ENCODE data around the gene CERS1.

CERS1 gene

GRCh38 chr19:18856385-18857126 is 39.4 kb downstream of the CERS1 start:
- DNase-seq (ENCODE audit: low spot score), result peak; percentile 52

- no peak for DNase-seq (ENCODE audit: low spot score)
Measured at GRCh38 chr19:18855647-18856384, 40.1 kb downstream of the CERS1 start.

DNA sequence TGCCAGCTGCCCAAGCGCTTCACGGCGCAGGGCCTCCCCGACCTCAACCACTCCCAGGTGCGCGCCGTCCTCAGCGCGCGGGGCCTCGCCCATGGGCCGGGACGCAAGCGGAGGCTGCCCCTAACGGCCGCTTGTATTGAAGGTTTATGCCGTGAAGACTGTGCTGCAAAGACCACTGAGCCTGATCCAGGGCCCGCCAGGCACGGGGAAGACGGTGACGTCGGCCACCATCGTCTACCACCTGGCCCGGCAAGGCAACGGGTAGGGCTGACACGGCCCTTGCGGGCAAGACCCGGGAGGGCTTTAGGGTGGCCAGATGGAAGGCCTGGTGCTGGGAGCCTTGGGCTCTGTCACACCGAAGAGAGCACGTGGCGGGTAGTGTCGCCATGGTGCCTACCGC is 41.0 kb downstream of the CERS1 start:
- no peak for DNase-seq (ENCODE audit: low spot score)

- DNase-seq (ENCODE audit: low spot score), result no peak
Measured at GRCh38 chr19:18853755-18854427, 42.1 kb downstream of the CERS1 start.

GRCh38 chr19:18852648-18853047 is 43.3 kb downstream of the CERS1 start:
- no peak for DNase-seq (ENCODE audit: low spot score)

DNA sequence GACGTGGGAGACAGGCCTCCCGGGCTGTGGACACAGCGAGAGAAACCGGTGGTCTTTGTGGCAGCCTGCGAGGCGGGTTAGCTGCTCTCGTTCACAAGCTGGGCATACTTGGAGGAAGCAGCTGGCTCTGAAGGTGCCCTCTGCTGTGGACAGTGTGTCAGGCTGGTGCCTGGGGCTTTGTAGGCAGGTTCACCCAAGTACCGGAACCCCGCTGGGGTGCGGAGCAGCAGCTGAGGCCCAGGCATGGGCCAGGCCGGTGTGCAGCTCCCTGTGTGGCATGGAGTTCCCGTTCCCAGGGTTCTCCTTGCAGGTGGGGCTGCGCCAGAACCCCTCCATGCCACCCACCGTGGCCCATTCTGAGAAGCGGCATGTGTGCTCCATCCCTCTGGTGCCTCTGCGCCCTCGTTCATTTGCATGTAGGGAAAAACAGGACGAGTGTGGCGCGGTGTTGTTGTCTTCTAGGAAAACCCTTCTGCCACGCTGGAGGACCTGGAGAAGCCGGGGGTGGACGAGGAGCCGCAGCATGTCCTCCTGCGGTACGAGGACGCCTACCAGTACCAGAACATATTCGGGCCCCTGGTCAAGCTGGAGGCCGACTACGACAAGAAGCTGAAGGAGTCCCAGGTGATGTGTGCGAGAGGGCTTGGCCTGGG is 44.2 kb downstream of the CERS1 start:
- DNase-seq (ENCODE audit: low spot score), result no peak

GRCh38 chr19:18850471-18851375 is 45.2 kb downstream of the CERS1 start:
- no peak for DNase-seq (ENCODE audit: low spot score)

- no peak for DNase-seq (ENCODE audit: low spot score)
Measured at GRCh38 chr19:18849838-18850400, 46.0 kb downstream of the CERS1 start.

DNA sequence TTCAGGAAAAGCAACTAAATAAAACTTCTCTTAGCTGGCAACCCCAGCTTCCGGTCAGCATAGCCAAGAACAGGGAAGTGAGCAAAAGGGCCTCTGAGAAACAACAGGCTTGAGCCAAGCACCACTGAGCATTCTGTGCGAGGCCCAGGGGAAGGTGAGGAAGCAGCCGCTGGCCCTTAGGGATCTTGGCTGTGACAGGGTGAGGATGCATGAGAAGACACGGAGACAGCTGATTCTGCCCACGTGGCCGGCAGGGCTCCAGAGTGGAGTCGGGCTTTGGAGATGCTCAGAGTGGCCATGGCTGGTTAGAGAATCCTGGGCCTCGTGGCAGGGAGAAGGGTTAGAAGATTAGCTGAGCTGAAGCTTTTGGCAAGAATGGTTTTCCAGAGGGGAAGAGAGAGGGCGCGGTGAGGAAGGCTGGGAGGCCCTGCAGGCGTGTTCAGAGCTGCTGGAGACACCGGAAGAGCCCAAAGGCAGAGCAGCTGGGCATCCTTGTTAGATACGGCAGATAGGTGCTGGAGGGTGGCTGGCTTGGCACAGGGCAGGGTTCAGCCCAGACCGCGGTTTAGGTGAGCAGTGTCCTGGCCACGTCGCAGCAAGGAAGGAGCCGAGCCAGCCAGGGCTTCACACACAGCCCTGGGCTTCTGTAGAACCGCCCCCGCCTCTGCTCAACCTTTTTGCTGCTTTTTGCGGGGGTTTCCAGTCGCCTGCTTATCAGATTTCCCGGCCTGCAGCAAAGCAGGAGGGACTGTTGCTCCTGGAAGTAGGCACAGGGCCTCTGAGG is 46.9 kb downstream of the CERS1 start:
- peak; percentile 80 for DNase-seq (ENCODE audit: low spot score)

- DNase-seq (ENCODE audit: low spot score), result peak; percentile 80
Measured at GRCh38 chr19:18847549-18848463, 48.2 kb downstream of the CERS1 start.

DNA sequence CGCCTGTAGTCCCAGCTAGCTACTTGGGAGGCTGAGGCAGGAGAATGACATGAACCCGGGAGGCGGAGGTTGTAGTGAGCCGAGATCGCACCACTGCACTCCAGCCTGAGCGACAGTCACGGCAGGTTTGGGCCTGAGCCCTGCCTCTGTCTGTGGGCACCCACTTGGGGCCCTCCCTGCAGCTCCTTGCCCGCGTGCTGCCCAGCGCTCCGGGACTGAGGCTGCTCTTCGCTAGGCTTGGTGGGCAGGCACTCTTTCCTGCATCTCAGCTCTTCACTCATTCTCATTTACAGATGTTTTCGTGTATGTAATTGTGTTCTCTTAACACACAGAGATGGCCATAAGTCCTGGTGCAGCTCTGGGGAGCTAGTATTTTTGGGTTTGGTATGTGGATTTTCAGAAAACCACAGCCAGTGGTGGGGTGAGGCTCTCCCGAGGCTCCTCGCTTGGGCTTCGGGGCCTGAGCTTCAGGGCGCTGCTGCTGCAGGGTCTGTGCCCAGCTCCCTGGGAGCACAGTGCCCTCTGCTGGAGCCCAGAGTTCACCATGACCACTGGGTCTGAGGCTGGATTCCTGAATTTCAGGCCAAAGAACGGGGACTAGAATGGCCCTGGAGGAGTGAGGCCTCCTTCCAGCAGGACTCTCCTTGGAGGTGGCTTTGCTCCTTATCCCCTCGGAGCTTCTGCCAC is 49.0 kb downstream of the CERS1 start:
- peak; percentile 84 for DNase-seq (ENCODE audit: low spot score)

GRCh38 chr19:18845961-18846360 is 50.0 kb downstream of the CERS1 start:
- no peak for DNase-seq (ENCODE audit: low spot score)

DNA sequence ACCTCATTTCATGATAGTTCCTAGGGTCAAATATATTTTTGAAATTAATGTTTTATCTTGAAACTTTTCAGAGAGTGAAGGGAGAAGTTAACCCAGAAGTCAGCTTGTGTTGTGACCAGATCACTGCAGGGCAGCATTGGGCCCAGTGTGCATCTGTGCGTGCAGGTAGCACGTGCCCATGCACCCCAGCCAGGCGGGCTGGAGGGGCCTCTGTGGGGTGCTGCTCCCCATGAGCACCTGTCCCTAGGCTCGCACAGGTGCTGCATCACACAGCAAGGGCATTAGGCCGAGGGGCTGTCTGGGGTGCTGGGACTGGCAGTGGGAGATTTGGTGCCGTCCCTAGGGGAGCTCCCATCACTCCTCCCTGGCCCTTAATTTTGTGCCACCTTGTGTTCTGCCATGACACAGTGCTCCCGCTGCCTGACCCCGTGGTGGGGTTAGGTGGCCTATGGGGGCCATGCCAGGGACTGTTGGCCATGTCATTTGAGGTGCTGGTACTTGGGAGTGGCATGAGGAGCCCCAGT is 51.1 kb downstream of the CERS1 start:
- DNase-seq (ENCODE audit: low spot score), result no peak

- DNase-seq (ENCODE audit: low spot score), result no peak
Measured at GRCh38 chr19:18843960-18844359, 52.0 kb downstream of the CERS1 start.

DNA sequence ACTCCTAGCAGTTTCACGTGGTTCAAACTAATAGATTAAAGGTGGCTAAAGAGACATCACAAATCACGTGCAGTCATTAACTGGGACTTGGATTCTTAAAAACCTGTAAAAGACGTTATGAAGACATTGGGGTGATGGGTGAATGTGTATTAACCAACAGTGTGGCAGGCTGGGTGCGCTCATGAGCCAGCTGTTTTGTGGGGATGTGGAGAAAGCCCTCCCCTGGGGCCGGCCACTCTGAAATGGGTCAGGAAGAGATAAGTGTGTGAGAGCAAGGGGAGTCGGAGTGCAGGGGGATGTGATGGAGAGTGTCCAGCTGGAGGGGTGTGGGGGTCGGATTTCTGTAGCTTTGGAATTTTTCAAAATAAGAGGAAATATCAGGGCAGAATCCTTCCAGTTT is 53.8 kb downstream of the CERS1 start:
- DNase-seq (ENCODE audit: low spot score), result no peak

GRCh38 chr19:18841400-18841799 is 54.6 kb downstream of the CERS1 start:
- DNase-seq (ENCODE audit: low spot score), result no peak

- DNase-seq (ENCODE audit: low spot score), result no peak
Measured at GRCh38 chr19:18840288-18841267, 55.4 kb downstream of the CERS1 start.
